Measurements from ENCODE around the gene CD300C.
A peak's percentile ranks its signal among the peaks of the same experiment; 100 is the strongest.
"Not testable (repeated sequence)": the region's sequence is repeated elsewhere in the genome, so short reads cannot be mapped to it uniquely, and the experiment has no call there.

Gene CD300C

GRCh38 chr17:74531231-74531761, 14.6 kb downstream of the CD300C start, which contains the start of gene CD300LB:
CD300LB (minus strand) TSS chr17:74531475; CDS start chr17:74531350, 125 bp downstream.
- no peak for DNase-seq (ENCODE audit: low spot score)

- DNase-seq (ENCODE audit: low spot score), result no peak
Observed at GRCh38 chr17:74530831-74531150, 15.1 kb downstream of the CD300C start.

- DNase-seq (ENCODE audit: low spot score), result no peak
Observed at GRCh38 chr17:74529243-74529642, 16.7 kb downstream of the CD300C start.

- no peak for DNase-seq (ENCODE audit: low spot score)
Observed at GRCh38 chr17:74528491-74529199, 17.3 kb downstream of the CD300C start.

- DNase-seq (ENCODE audit: low spot score), result no peak
Observed at GRCh38 chr17:74527756-74528155, 18.2 kb downstream of the CD300C start.

- DNase-seq (ENCODE audit: low spot score), result no peak
Observed at GRCh38 chr17:74527081-74527480, 18.8 kb downstream of the CD300C start.

GRCh38 chr17:74526681-74527080, 19.2 kb downstream of the CD300C start:
- no peak for DNase-seq (ENCODE audit: low spot score)

- no peak for DNase-seq (ENCODE audit: low spot score)
Observed at GRCh38 chr17:74525781-74526288, 20.1 kb downstream of the CD300C start.

- no peak for DNase-seq (ENCODE audit: low spot score)
Observed at GRCh38 chr17:74525465-74525725, 20.5 kb downstream of the CD300C start.

GRCh38 chr17:74524653-74525464, 21.1 kb downstream of the CD300C start:
- DNase-seq (ENCODE audit: low spot score), result no peak

- DNase-seq (ENCODE audit: low spot score), result no peak
Observed at GRCh38 chr17:74523308-74523707, 22.6 kb downstream of the CD300C start.

GRCh38 chr17:74522381-74523105, 23.4 kb downstream of the CD300C start:
- DNase-seq (ENCODE audit: low spot score), result no peak

- no peak for DNase-seq (ENCODE audit: low spot score)
Observed at GRCh38 chr17:74521701-74522201, 24.2 kb downstream of the CD300C start.

GRCh38 chr17:74520790-74521480, 25.0 kb downstream of the CD300C start:
- DNase-seq (ENCODE audit: low spot score), result no peak

GRCh38 chr17:74520016-74520434, 25.9 kb downstream of the CD300C start:
- no peak for DNase-seq (ENCODE audit: low spot score)

GRCh38 chr17:74518413-74518981, 27.4 kb downstream of the CD300C start:
- not testable (repeated sequence) for DNase-seq (ENCODE audit: low spot score)

- DNase-seq (ENCODE audit: low spot score), result no peak
Observed at GRCh38 chr17:74516561-74517328, 29.2 kb downstream of the CD300C start.

GRCh38 chr17:74515941-74516340, 30.0 kb downstream of the CD300C start:
- DNase-seq (ENCODE audit: low spot score), result no peak

GRCh38 chr17:74514632-74515334, 31.1 kb downstream of the CD300C start:
- DNase-seq (ENCODE audit: low spot score), result peak; percentile 24

Data from hematopoietic multipotent progenitor cell treated with erythropoietin and hydrocortisone succinate and interleukin-3 and kit ligand, for 17 days (in vitro differentiated cells).